GM19438 (cell line): ENCODE results near the gene LRRC8D.
A peak's percentile ranks its signal among the peaks of the same experiment; 100 is the strongest.

Source experiments
- ATAC-seq: cut with Tn5 transposase; IDR thresholded peaks from one replicate; pipeline ENCODE4 v1.9.1; 2021; ENCODE audit warnings: low read depth; ENCODE audit not compliant: unreplicated experiment

Gene LRRC8D

DNA sequence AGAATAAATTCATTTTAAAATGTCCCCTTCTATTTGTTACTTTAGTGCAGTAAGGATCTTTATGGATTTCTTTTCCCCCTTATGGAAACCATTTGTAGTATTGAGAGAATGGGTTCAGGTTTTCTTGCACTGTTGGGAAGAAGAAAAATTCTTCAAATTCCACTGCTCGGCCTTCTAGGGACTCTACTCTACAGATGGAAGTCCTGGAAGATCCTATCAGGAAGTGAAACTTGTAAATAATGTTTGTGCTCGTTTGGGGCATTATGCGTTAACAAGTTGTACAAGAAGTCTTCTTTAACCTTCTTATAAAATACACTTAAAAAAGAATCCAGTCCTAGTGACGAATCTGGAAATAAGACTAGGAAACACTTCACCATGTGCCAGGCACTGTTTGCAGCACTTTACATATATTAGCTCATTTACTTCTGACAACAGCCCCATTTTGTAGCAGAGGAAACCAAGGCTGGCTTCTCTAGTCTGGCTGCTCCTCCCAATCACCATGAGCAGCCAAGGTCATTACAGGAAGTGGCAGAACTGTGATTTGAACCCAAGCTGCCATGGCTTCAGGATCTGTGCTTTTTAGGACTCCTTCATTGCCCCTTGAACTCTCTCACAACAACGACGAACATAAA lies 11.8 kb downstream of the LRRC8D start:
- no peak for ATAC-seq

DNA sequence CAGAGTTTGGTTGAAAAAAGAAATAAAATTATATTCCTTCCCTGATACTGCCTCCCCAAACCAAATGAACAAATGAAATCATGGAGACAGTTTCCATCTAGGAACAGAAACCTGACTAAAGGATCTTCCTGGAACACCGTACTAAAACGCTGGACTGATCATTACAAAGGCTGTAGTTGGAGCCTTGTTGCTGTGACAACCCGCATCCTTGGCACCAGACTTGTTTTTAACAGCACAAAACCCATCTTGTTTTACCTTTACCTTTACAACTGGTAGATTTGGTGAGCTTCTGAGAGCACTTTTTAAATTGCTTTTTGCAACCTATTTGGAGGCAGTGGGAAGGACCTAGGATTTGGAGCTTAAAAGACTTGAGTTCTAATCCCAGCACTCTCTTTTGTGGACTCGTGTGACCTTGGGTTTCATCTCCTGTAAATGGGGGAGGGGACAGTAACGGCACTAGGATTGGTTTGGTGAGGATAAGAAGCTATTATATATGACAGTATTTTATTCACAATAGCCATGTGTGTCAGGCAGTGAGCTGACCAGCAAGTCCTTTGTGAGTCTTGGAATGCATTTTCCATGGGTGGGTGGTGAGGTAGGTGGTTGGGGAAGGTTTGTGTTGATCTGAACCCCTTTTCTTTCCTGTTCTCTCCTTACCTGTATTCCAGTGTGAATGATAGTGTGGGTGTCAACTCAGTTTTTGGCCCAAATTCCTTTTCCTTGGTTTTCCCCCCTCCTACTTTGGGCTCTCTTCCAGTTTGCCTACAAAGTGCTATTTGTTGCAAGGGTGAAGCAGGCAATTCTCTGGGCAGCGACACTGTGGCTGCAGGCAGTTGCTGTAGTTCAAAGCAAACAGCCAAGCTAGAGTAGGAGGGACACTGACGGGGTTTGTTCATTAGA lies 12.6 kb downstream of the LRRC8D start:
- ATAC-seq = no peak

GRCh38 chr1:89834083-89834704 lies 13.4 kb downstream of the LRRC8D start:
- ATAC-seq = no peak

- ATAC-seq = no peak
Measured at GRCh38 chr1:89836252-89837035, 15.6 kb downstream of the LRRC8D start.

- no peak for ATAC-seq
Measured at GRCh38 chr1:89837036-89837481, 16.2 kb downstream of the LRRC8D start.

GRCh38 chr1:89837510-89837909 lies 16.7 kb downstream of the LRRC8D start:
- ATAC-seq = no peak

DNA sequence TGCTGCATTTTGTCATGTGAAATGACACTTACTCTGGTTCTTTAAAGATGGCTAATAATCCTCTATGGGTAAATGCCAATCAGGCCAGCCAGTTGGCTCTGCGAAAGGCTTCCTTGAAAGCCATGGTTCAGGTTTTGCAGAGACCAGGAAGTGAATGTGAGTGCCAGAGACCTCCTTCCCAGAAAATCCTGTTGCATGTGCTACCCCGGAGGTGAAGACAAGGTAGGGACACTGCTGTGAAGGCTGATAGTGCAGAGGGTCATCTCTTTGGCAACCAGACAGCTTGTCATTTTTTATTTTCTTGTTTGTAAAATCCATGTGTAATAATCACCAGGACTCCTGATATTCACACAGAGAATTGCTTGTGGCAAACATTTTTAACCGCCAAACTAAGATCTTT lies 18.7 kb downstream of the LRRC8D start:
- ATAC-seq = no peak

DNA sequence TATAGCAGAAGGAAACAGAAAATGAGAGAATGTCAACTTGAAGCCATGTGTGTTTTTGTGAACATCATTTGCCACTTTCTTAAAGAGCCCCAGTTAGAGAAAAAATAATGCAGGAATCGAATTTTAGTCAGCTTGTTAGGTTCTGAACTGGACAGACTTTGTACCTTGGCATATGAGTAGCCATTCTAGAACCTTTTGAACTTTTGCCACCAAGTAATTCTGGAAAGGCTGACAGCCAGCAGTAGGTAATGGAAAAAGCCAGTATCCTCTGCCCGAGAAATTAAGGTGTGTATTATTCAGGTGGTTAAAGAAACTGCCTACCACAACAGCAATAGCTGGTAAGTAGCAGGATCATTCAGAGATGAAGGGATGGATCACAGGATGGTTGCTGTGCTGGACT lies 20.7 kb downstream of the LRRC8D start:
- ATAC-seq = no peak

GRCh38 chr1:89842567-89843272 lies 21.9 kb downstream of the LRRC8D start:
- ATAC-seq = peak; percentile 44

GRCh38 chr1:89843273-89844130 lies 22.7 kb downstream of the LRRC8D start:
- peak; percentile 74 for ATAC-seq

DNA sequence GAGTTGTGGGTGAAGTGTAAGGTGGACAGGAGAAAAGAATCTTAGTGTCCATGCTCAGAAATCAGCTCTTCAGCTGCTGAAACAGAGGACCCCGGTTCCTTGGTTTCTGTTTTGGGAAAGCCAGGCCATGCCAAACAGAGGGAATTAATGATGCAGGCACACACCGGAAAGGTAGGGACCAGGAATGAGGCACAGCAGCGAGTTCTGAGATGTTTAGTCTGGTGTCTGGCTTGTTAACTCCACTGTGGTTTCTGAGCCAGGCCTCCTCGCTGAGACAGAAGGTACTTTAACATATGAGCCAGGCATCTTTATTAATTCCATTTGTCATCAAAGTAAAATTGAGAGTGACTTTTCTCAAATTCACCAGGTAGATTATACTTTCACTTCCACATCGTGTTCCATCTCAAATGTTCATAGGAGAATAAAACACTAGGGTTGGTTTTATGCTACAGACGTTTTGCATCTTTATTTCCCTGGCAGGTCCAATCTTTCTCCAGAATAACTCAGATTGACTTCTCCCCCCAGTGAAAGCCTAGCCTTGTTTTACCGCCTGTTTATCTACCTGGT lies 23.5 kb downstream of the LRRC8D start:
- ATAC-seq = no peak

DNA sequence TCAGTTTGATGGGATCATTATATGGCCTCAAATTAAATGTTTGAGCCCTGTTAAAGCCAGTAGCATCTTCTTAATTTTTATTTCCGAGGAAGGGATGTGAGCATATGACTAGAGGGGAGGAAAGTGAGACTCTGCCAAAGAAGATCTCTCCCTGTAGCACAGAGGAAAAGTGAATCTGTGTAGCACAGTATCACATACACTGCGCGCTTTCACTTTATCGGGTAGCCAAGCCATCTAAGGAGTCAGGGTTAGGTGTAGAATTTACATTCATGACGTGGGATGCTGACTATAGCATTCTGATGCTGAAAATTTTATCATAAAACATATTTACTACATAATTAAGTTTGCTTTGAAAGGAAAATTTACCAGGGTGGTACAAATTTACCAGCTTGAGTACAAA lies 24.0 kb downstream of the LRRC8D start:
- ATAC-seq = no peak

GRCh38 chr1:89847191-89847729 lies 26.4 kb downstream of the LRRC8D start:
- no peak for ATAC-seq

GRCh38 chr1:89850844-89851415 lies 30.1 kb downstream of the LRRC8D start:
- no peak for ATAC-seq

- ATAC-seq = no peak
Measured at GRCh38 chr1:89854140-89854539, 33.3 kb downstream of the LRRC8D start.

- ATAC-seq = peak; percentile 68
Measured at GRCh38 chr1:89855413-89856123, 34.7 kb downstream of the LRRC8D start.

GRCh38 chr1:89863165-89863830 lies 42.5 kb downstream of the LRRC8D start:
- no peak for ATAC-seq
